ENCODE measurements around the gene SPTB. TPM values are rescaled to one million over a fixed set of nuclear protein-coding genes. Genes with fewer than 3 reads are reported as not detected.

Gene SPTB
- total RNA-seq, 1 experiment from 2014 or later, result 2.2 TPM

DNA sequence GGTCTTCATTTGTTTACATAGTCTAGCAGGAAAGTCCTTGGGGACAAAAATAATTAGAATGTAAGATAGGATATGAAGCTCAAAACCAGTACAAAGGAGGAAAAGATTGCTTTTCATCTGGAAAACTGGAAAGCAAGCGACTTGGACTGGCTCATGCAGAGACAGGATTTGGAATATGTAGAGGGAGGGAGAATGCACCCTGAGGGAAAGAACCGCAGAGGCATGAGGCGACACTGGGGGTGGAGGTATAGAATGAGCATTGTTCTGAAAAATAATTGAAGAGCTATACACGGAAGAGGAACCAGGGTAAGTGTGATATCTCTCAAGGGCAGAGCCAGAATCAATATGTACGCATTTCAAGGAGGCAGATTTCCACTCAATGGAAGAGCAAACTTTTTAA, 90.0 kb downstream of the SPTB start:
- DNase-seq (ENCODE audit: low read depth), result no peak

DNA sequence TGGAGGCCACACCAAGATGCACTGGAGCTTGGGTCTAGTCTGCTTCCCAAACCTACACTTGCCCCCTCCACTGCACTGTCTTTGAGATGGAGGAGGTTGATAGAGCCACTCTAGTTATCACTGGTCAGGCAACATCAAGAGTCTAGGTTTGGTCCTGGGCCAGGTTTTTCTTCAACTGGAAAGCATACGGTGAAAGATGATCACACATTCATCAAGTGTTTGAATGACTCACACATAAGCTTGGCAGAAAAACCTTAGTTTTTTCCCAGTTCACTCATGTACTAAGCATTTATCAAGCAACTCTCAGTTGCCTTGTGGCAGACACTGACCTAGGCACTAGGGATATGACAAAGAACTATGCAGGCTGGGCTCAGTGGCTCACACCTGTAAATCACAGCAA, 91.0 kb downstream of the SPTB start:
- DNase-seq (ENCODE audit: low read depth), result peak; percentile 89

DNA sequence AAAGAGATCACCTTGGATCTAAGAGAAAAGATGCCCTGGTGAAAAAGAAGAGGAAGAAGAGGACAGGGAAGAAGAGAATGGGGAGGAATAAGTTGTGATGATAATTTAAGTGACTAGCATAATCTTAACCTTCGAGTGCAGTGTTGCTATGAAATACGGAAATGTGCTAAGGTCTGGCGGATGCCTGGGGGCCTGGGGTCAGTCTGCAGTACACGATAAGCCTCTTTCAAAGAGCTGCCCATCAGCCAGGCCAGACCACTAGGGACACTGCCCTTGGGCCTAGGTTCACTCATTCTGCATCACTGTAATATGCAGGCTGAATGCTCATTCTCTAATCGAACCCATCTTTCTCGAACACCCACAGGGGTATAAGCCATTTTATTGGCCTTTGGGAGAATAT, 92.1 kb downstream of the SPTB start:
- no peak for DNase-seq (ENCODE audit: low read depth)

DNA sequence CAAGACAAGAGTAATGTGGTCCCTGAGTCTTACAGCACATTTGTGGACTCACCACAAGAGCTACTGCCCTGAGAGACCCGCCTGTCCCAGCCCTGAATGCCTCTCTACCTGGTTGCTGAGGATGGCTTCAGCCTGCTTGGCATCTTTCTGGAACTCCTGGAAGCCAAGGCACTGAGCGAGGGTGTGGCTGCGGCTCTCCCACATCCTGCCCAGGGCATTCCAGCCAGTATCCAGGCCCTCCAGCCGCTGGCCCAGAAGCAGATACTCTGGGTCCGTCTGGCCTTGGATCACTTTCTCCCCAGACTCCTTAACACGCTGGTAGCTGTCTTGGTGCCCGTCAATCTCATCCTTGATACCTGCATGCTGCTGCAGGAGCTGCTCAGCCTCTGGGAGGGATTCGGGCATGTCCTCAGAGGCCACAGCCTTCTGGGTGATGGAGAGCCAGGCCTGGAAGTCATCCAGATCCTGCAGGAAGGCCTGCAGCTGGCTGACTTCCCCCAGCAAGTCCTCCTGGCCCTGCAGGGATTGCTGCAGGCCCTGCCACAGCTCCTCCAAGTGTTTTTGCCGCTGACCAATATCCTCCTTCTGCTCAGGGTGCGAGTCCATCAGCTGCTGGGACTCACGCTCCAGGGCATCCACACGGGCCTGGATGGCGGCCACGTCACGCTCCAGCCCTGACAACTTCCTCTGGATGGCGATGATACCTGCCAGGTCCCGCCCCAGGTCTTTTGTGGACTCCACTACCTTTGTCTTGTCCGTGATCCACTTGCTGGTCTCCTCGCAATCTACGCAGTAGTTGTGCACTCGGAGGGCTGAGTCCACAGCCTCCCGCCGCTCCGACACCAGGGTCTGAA, 93.2 kb downstream of the SPTB start:
- DNase-seq (ENCODE audit: low read depth), result peak; percentile 45

DNA sequence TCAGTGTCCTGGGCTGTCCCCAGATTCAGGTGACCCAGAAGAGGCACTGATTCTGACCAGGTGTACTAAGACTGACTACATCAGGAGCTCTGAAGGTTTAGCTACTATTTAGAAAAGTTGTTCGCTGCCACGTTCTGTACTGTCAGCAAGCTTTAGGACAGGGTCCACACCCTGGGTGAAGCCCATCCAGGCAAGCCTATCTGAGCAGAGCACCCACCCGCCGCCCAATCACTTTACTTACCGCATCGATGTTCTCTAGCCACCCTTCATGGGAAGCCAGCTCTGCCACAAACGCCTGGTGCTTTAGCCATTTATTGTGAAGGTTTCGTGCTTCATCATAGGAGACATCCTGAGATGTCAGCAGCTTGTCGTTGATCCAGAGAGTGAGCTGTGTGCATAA, 95.7 kb downstream of the SPTB start:
- no peak for DNase-seq (ENCODE audit: low read depth)

DNA sequence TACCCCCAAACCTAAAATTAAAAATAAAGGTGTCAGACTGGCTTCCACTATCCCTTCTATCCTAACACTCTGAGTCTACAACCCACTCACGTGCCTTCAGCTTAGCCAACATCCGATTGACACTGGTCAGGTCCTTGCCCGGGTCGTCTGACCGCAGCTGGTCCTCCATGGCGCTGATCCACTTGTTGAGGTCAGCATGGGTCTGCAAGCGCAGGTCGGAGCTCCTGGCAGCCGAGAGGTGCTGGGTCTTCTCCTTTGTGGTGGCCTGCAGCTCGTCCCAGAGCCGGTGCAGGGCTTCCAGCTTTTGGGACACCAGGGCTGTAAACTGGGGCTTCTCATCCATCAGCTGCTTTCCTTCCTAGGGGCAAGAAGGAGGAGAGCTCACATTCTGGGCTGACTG, 97.5 kb downstream of the SPTB start:
- DNase-seq (ENCODE audit: low read depth), result no peak

DNA sequence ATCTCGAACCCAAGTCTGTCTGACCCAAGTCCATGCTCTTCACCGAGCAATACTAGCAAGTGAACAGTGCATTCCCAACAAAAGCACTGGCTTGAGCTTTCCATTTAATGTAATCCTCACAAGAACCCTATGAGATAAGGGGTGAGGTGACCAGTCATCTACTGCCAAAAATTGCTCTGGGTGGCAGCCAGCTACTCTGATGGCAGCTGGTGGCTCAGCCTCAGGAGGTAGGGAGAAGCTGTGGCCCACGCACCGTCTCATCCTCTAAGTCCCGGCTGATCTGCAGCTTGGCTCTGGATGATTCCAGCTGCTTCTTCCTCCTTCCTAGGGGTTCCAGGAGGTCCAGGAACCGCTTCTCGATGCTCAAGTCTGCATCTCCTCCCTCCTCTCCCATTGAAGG, 100.2 kb downstream of the SPTB start:
- no peak for DNase-seq (ENCODE audit: low read depth)

DNA sequence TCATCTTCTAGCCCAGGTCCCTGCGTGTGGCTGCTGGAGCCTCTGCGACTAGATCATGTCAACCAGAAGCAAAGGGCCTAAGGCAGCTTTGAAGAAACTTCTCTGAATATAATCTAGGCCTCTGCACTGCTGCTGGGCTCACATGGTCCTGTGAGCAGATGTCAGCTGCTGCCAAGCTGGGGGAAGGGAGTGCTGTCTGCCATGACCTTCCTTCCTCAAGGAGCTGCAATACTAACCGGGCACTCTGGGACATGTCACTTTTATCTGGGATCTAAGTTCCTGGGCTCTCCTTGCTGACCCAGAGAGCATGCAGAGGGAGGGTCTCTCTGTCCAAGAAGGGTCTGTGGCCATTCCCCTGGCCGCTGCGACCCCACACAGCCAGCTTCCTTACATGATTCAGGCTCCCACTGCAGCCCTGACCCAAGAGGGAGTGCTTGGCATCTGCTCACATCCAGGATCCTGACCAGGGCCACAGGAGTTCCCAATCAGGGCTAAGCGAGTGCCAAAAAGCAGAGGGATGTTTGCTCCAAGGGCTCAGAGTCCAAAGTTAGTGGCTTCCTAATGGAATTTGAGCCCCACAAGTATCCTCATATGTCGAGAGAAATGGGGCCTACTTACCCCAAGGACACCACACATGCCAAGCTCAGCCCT, 101.5 kb downstream of the SPTB start:
- no peak for DNase-seq (ENCODE audit: low read depth)

DNA sequence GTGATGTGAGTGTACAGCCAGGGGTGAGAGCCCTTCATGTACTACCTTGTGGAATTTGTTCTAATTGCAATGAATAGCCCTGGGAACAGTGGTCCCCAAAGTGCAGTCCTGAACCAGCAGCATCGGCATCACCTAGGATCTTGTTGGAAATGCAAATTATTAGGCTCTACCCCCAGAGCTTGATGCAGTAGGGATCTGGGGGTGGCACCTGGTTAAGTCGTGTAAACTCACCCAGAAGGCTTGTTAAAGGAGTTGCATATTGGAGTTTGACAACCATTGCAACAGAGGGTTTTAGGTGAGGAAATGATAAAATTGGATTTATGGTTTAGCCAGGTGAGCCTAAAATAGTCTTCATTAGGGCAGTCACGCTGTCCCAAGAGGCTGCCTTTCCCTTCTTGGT, 102.2 kb downstream of the SPTB start:
- no peak for DNase-seq (ENCODE audit: low read depth)

DNA sequence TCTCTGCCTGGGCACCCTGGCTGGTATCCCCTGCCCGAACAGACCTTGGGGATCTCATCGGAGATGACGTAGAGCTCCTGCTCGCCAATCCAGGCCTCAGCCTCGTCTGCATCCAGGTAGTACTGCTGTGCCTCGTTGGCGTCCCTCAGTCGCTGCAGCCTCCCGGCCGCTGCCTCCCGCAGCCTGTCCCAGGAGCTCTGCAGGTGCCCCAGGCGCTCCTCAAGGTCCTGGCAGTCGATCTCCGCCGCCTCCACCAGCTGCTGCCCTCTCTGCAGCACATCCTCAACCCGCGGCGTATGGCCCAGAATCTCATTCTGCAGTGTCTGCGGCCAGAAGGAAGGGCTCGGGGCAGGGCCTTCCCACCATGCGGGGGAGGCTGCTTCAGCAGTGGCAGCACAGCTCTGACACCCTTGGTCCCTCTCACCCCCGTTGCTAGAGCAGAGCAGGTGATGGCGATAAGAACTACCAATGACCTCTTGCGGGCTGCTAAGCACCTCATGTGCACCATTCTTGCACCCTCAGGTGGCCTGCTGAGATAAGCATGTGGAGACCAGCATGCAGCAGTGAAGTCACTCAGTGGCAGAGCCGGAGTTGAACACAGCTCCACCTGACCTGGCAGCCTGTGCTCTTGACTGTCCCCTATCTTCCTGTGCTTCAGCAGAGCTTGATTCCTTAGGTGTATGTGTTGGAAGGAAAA, 104.5 kb downstream of the SPTB start:
- no peak for DNase-seq (ENCODE audit: low read depth)

DNA sequence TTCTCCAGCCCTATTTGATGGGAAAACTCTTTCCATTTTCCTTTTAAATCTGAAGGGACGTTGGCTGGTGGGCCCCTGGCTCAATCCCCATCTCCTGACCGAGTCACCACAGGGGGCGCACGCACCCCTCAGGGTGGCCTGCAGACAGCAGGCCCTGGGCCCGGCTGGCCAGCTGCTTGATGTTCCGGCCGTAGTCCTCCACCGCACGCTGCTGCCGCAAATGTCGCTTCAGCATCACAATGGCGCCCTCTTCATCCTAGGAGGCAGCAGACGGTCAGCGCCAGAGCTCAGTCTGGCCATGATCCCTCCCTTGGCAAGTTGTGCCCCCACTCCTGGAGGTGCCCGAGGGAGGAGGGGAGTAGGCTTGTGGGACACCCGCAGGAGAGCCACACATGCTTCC, 105.4 kb downstream of the SPTB start:
- DNase-seq (ENCODE audit: low read depth), result no peak

DNA sequence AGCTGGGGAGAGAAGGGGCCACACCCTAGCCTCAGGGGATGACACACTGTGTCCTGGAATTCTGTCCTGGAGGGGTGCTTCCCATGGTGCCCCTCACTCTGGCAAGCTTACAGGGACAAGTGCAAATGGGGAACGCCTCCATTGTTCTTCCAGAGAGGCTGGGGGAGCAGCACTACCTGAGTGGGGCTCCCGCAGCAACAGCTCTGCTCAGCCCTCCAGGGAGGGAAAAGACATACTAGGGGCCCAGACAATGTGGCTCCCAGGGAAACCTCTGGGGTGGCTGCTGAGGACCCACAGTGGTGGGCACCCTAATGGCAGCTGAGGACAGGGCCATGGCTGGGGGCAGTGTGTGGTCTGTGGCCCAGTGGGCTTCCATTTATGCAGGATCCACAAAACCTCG, 106.1 kb downstream of the SPTB start:
- DNase-seq (ENCODE audit: low read depth), result no peak

DNA sequence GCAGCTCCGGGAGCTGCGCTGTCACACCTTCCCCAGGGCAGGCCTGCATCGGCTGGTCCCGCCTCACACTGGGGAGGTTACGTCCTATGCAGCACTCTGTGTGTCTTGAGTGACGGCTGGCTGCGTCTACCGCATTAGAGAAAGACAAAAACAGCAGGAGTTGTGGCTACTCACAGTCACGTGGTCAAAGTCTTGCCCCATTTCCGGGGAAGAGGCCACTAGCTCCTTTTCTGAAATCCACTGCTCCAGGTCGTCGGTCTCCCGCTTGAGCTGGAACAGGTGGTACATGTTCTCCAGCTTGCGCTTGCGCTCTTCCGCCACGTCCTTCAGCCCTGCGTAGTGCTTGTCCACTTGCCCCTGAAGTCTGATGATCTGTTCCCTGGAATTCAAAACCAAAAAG, 106.7 kb downstream of the SPTB start:
- no peak for DNase-seq (ENCODE audit: low read depth)

DNA sequence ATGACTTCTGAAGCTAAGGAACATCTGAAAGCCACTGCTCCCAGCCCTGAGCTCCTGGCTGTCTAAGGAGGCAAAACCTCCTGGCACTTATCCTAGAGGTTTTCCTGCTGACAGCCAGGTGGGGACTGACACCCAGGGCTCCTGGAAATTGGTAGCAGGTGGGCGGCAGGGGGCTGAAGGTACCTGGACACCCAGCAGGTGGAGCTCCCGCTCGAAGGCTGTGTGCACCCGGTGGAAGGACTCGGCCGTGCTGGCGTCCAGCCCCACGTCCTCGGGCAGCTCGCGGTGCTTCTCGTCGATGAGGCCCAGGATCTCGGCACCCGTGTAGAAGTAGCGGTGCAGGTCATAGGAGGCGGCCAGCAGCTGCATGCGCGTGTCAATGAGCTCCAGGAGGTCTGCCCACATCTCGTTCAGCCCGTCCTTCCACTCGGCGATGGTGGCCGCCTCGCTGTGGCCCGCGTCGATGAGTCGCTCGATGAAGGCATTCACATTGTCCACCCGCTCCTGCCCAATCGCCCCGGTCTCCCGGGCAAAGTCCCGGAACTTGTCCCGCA, 107.2 kb downstream of the SPTB start:
- no peak for DNase-seq (ENCODE audit: low read depth)

DNA sequence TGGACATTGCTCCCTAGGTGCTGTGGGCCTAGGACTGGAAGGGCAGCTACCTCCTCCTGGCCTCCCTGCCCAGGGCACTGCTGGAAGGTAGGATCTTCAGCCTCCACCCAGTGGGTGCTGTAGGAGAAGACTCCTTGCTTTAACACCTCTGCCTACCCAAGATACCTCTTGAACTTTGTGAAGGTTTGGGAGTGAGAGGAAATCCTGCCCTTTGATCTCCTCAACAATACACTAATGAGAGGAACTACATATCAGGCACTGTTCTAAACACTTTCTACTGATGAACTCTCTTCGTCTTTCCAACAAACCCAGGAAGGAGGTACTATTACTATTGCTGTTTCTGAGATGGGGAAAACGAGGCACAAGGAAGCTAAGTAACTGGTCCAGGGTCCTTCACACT, 108.5 kb downstream of the SPTB start:
- DNase-seq (ENCODE audit: low read depth), result no peak

DNA sequence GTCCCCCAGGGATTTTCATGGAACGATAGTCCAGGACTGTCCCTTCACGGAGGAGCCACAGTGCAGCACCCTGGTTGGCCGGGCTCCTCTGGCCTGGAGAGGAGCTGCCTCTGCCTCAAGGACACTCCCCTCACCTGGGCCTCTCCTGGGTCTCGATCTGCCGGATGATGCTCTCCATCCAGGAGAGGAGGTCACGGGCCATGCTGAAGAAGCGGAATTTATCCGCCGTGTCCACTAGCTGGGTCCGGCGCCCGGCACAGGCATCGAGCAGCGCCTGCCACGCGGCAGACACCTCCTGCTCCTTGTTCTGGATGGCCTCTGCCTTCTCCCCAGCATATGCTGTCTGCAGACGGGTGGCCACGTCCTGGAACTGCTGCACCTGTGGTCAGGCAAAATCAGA, 109.0 kb downstream of the SPTB start:
- no peak for DNase-seq (ENCODE audit: low read depth)

DNA sequence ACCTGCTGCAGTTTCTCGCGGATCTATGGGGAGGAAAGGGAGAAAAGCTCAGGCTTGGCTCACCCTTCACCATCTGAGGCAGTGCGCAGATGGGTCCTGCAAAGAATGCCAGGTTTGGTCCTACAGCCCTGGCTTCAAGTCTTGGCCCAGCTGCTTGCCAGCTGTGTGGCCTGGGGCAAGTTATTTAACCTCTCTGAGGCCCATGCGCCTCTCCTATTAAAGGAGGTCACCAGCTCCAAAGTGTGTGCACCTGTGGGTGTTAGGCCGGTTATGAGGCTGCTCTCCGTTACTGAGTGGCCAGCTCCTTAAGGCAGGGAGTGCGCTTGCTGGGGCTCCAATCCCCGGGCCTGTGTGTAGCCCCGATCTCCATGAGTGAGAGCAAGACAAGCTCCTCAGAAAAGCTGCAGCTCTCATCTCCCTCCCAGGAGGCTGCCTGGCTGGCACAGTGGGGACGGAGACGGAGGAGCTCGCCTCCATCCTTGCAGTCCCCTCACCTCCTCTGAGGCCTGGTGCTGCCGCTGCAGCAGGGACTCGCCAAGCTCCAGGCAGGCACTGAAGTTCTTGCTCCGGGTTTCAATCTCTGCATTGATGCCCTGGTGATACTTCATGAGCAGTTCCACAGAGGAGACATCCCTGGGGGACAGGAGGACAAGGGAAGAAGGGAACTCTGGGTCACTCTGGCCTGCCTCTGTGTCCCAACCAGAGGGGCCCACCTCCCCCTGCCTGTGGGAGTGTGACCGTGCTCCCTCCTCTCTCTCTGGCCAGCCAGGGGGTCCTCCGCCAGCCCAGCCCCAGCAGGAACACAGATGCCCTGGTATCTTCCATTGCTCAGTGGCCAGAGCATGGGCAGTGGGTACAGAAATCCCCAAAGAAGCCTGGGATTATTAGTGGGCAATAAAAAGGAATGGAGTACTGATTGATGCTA, 110.3 kb downstream of the SPTB start:
- DNase-seq (ENCODE audit: low read depth), result no peak

DNA sequence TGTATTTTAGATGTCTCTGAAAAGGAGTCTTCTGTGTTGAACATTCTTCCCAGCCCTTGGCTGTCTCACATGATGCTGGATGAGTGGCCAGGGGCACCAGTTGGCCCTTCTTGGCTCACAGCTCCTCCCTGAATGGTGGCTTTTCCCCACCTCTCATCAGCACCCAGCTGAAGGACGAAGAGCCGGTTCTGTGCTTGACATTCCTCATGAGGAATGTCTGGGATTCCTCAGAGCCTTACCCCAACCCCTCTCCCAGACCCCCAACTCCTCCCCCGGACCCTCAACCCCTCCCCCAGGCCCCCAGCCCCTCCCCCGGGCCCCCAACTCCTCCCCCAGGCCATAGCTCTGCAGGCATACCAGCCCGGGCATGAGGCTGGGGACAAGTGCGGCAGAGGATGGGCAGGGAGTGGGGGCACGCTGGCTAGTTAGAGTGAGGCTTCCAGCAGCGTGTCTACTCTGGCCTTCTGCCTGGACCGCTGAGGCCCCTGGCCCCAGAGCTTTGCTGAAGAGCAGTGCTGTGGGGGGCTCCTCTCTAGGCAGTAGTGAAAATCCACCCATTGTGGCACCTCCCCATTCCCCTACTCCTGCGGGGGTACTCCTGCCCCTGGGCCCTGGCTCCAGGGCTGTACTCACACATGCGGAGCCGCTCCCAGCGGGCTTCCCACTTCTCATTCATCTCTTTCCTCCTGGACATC, 111.2 kb downstream of the SPTB start:
- DNase-seq (ENCODE audit: low read depth), result no peak

DNA sequence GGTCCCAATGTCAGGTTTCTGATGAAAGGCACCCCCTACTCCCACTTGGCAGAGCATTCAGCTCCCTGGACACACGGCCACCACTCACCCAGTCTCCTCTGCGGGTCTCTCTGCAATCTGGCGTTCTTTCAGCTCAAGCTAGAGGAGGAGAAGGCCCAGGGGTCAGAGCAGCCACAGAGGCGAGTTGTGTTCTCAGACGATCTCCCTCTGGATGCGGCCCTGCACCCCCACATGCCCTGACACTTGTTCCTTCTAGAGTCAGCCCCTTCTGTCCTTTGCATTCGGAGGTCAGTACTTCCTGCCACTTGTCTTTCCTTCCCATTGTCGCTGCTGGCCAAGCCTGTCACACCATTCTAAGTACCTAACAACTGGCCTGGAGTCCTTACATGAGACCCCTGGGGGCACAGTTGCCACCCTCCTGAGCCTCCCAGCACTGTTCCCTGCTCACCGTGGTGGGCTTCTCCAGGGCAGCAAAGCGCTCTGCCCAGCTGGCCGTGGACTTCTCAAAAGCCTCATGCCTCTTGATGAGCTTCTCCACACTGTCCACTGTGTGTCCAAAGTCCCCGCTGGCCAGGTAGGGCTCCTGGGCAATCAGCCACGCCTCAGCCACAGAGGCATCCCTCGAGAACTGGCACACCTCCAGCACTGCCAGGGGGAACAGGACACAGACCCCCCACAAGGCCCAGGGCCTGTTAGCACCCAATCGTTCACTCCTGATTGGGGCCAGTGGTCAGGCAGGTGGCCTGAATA, 112.3 kb downstream of the SPTB start:
- DNase-seq (ENCODE audit: low read depth), result no peak
